IMR-90 (cell line): ENCODE results near the gene CCDC194.

ENCODE experiments used
- ELK1 ChIP-seq: fragments of 150-350 bp; IDR thresholded peaks from 2 replicates; pipeline ENCODE4 v1.6.1; 2016; ENCODE audit warnings: low read depth, mild to moderate bottlenecking, low read length, moderate library complexity, borderline replicate concordance
- MAZ ChIP-seq: IDR thresholded peaks from 2 replicates; pipeline ENCODE4 v1.6.1; 2012; ENCODE audit warnings: low read depth, mild to moderate bottlenecking, low read length, improper control_type of control experiment, moderate library complexity, borderline replicate concordance
- POLR2A ChIP-seq: IDR thresholded peaks from 2 replicates; pipeline ENCODE4 v1.6.1; 2012; ENCODE audit warnings: mild to moderate bottlenecking, low read depth, low read length
- RAD21 ChIP-seq: IDR thresholded peaks from 2 replicates; pipeline ENCODE4 v1.6.1; 2012; ENCODE audit warnings: low read length, improper control_type of control experiment
- TF ChIP-seq, protein P1 (sequence below): conservative IDR thresholded peaks from 2 replicates; pipeline ENCODE4 v1.5.1; 2012; ENCODE audit warnings: mild to moderate bottlenecking, low read depth, low read length, improper control_type of control experiment

GRCh38 chr19:17347877-17348276 lies 46.1 kb downstream of the CCDC194 start:
- TF ChIP-seq POLR2A (no peak), RAD21 (no peak), MAZ (no peak), ELK1 (no peak)
- TF ChIP-seq, protein P1, sequence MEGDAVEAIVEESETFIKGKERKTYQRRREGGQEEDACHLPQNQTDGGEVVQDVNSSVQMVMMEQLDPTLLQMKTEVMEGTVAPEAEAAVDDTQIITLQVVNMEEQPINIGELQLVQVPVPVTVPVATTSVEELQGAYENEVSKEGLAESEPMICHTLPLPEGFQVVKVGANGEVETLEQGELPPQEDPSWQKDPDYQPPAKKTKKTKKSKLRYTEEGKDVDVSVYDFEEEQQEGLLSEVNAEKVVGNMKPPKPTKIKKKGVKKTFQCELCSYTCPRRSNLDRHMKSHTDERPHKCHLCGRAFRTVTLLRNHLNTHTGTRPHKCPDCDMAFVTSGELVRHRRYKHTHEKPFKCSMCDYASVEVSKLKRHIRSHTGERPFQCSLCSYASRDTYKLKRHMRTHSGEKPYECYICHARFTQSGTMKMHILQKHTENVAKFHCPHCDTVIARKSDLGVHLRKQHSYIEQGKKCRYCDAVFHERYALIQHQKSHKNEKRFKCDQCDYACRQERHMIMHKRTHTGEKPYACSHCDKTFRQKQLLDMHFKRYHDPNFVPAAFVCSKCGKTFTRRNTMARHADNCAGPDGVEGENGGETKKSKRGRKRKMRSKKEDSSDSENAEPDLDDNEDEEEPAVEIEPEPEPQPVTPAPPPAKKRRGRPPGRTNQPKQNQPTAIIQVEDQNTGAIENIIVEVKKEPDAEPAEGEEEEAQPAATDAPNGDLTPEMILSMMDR: no peak
